GM19395 (cell line): Measurements from ENCODE around the gene DDIT4.
"Not testable (repeated sequence)": the region's sequence is repeated elsewhere in the genome, so short reads cannot be mapped to it uniquely, and the experiment has no call there.

Experiments
- ATAC-seq: cut with Tn5 transposase; IDR thresholded peaks from one replicate; pipeline ENCODE4 v1.9.1; 2021; ENCODE audit warnings: mild to moderate bottlenecking, moderate library complexity; ENCODE audit not compliant: unreplicated experiment

DDIT4 gene

DNA sequence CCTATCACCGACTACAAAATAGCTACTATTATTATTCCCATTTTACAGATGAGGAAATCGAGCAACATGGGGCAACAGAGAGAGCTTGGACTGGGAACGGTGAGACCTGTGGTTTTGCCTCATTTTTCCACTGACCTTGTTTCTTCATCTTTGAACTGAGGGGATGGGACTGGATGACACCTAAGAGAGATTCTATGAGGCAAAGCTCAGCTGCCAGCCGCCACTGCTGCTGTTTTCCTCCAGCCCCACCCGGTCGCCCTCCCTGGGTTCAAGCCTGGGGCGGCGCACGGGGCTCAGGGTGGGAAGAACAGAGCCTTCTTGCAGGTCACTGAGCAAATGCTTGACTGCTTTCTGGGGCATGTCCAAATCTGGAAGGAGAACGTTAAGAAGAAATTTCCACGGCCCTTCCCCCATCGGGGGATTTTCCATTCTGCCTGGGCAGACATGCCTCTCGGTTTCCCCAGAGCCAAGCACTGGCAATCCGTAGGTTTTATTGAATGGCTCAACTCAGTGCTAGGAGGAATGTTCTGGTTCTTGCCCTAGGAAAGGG, 12.3 kb downstream of the DDIT4 start:
- ATAC-seq, result no peak

DNA sequence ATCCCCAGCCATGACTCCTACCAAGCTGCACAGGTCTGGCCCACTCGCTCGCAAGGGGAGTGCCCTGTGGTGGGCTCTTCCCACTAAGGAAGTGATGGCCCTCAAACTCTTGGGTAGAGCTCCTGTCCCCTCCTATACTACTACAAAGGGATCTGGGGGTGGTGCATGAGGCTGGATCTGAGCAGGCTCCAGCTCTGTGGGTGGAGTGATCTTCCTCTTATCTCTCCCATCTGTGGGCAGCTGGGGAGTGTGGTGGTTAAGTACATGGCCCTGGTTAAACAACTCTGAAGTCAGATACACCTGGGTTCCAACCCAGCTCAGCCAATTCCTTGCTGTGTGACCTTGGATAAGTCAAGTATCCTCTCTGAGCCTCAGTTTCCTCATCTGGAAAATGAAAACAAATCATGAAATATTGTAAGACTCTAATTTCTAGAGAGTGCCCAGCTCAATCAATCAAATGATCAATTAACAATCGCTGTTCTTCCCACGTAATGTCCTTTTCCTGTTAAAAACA, 17.4 kb downstream of the DDIT4 start:
- ATAC-seq, result no peak

DNA sequence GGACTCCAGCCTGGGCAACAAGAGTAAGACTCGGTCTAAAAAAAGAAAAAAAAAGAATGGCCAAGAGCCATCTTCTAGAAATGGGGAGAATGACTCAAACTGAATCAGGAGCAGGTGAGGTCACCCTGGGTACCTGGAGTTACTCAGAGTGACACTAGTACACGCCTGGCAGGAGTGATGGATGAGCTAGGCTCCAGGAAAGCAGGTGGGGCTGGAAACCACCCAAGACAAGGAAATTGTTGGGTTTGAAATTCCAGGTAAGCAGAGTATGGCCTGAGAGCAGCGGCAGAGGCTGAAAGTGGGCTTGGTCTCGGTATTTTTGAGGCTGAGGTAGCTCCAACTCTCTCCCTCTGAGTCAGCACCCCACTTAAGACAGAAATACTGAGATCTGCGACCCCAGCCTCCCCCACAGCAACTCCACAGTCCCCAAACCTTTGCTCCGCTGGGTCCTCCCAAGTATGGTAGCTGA, 18.5 kb downstream of the DDIT4 start:
- ATAC-seq, result no peak

DNA sequence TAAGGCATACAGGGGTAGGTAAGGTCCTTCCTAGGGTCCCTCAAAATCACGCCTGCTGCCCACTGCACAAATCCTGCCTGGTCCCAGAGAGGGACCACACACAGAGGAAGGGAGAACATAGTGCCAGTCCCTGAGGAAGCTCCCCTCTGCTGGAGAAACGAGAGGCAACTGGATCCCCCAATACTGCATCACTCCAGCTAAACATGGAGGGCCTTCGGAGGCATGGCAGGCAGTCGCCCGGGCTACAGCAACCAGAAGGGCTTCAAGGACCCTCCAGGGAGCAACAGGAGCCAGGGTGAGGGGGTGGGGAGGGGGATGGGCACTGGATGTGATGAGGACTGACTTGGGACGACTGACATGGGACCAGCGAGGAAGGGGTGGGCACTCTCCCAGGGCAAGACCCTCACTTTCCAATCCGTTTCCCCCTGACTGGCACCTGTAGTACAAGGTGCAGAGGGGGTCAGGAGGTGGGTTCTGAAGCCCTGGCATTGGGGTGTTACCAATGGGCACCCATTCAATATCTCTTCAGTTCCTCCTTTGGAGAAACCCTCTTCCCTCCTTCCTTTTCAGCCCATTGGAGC, 21.7 kb downstream of the DDIT4 start:
- ATAC-seq, result no peak

DNA sequence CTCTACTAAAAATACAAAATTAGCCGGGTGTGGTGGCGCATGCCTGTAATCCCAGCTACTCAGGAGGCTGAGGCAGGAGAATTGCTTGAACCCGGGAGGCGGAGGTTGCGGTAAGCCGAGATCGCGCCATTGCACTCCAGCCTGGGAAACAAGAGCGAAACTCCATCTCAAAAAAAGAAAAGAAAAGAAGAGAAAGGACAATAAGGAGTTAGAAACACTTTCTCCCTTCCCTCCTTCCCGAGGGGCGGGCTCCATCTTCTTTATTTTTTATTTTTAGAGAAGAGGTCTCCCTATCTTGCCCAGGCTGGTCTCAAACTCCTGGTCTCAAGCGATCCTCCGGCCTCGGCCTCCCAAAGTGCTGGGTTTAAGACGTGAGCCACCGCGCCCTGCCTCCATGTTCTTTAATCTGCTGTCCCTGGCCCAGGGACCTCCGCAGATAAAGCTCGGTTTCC, 23.1 kb downstream of the DDIT4 start:
- ATAC-seq, result not testable (repeated sequence)

DNA sequence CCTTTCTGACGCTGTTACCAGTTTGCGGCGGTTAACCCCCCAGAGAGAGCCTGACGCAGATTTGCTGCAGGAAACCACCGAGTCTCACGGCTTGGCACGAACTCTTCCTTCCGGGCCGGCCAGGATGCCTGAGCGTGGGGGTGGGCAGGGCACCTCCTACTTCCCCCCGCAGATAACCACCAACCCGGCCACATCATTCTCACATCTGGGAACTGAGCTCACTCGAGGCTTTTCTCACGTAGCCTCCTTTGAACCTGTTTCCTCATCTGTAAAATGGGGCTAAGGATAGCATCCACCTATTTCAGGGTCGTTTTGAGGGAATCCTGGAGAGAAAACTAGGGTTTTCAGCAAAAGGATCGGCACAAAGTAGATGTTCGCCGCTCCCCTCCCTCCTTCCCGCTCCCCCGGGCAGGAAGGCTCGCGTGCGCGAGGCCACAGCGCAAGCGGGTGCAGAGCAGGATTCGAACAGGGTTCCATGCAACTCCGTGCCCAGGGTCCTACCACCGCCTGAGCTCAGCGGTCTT, 23.6 kb downstream of the DDIT4 start:
- ATAC-seq, result peak; percentile 59

DNA sequence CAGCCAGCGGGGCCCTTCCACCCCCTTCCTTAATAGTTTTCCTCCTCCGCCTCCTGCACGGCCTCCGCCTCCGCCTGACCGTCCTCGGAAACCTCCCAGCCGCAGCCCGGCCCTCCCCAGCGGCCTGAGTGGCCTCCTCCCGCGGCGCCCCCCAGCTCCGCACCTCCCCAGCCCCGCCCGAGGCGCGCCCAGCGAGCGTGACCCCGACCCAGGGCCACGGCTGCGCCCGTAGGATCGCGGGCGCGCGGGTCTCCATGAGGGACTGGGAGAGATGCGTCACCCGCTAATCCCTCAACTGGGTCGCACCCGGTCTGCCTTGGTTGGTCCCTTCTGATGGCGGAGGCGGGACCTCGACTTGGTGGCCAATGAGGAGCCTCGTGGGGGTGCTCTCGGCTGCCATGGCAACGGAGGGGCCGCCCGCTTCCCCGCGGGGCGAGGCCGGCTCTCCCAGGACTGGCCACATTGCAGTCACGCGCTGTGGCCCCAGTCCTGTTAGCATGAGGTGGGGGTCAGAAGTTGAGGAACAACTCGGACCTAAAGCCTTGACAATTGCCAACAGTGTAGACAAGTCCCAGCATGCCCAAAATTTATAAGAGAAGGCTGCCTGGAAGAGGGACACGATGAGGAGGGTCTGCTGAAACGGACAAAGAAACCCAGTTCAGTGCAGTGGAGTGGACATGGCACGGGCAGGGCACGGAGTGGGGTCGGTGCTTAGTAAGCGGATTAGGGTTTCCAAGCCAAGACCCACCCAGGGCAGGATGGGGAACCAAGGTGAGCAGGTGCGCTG, 24.3 kb downstream of the DDIT4 start:
- ATAC-seq, result peak; percentile 69

DNA sequence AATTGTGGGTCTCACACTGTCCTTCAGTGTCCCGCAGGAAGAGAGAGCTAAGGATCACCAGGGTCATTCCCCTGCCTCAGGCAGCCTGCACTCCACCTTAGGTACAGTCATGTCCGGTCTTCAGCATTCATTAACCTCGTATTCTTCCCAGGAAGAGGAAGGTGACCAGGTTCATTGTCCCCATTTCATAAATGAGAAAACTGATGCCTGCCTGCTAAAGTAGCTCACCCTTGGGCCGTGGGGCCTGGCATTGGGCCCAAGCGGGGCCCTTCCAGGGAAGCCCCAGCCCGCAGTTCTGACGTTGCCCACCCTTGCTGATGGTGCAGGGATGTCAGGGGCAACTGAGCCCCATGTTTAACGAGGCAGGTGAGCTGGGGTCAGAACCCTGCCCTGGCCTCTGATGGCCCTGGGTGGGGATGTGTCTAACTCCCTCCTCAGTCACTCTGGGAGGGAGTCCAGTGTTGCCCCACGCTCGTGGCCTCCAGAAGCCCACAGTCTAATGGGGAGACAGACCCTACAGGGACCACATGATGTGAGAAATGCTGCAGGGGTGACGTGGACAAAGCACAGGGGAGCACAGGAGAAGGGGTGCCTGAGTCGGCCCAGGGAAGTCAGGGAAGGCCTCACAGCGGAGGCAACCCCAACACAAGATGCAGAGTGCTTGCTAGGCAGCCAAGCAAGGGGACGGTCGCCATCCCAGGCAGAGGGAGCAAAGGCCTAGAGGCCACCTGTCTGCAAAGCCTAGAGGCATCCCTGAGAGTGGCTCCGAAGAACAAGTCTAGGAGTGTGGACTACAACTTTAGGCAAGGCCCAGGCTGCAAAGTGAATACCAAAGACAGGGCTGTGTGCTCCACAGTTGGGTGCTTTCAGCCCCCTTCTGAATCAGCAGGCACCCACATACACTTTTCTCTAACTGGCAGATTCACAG, 25.1 kb downstream of the DDIT4 start:
- no peak for ATAC-seq

DNA sequence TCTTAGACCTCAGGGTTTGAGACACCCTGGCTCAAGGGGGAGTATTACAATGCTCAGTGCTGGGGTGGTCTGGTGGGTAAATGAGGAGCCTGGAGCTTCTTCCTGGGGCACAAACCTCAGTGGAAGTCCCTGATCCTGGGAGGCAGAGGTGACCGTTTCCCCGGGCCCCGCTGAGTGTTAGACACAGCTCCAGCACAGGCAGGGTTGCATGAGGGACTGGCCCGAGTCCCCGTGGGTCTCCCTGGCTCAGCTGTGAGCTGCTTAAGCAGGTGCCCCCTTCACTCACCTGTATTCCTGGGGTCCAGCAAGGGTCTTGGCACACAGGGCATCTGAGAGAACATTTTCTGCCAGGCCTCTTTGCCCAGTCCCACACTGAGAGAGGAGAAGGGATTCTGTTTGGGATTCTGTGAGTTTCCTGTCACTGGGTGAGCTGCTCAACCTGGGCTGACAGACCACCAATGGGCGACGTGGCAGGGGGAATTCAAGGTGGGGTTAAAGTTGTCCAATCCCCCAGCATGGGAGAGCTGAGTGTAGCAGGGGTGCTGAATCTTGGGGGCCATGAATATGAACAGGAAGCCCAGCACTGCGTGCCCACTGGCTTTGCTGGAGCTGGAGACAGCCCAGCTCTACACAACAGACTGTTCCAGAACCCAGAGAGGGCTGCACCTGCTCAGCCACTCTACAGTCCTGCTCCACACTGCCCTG, 29.9 kb downstream of the DDIT4 start:
- ATAC-seq, result no peak

DNA sequence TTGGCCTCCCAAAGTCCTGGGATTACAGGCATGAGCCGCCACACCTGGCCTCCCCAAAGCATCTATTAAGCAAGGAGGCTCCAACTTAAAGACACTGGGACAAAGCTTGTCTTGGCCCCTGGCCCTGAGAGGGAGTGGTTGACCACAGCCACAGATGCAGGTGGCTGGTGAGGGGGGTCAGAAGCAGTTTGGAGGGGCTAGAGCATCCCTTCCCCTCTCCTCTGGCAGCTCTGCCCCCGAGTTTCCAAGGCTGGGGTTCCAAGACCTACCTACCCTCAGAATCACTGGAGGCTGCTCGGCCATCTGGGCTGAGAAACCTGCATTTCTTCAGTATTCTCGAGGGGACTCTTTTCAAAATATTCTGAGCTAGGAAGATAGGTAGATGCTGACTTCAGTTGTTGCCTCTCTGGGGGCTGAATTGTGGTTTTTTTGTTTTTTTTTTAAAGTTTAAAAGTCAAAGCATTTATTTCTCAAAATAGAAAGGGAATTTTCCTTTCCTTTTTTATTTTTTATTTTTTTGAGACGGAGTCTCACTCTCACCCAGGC, 32.6 kb downstream of the DDIT4 start:
- ATAC-seq, result no peak

DNA sequence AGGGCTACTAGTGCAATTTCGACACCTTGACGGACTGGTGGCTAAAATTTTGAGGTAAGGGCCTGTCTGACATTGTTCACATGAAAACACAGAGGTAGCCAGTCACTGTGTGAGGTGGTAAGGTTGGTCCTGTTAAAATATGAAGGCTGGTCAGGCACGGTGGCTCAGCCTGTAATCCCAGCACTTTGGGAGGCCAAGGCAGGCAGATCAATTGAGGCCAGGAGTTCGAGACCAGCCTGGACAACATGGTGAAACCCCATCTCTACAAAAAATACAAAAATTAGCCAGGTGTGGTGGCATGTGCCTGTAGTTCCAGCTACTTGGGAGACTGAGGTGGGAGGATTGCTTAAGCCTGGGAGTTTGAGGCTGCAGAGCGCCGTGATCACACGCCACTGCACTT, 34.0 kb downstream of the DDIT4 start:
- not testable (repeated sequence) for ATAC-seq

DNA sequence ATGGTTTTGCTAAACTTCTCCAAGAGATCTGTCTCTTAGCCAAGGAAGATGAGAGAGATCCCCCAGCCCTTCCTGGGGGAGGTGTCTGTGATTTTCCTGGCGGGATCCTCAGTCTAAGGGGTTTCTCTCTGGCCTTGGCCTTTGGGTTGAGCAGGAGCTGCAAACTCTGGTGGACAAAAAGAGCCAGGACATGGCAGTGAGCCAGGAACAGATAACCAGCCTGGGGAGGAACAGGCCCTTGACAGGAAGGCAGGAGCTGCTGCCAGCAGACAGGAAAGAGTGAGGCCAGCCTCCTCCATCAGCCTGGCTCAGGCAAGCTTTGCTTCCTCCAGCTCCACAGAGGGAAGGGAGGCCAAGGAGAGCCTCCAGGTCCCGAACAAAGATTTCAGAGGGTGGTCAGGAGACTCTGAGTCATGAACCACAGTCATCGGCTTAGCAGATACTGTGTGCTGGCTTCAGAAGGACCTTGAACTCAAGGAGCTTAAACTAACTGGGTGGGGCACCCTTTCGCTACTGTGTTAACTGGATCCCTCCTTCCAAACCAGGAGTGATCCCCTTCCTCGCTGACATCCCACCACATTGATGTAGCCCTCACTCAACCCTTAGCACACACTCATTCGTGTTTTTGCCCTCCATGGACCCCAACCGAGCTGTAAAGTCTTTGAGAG, 34.7 kb downstream of the DDIT4 start:
- no peak for ATAC-seq

DNA sequence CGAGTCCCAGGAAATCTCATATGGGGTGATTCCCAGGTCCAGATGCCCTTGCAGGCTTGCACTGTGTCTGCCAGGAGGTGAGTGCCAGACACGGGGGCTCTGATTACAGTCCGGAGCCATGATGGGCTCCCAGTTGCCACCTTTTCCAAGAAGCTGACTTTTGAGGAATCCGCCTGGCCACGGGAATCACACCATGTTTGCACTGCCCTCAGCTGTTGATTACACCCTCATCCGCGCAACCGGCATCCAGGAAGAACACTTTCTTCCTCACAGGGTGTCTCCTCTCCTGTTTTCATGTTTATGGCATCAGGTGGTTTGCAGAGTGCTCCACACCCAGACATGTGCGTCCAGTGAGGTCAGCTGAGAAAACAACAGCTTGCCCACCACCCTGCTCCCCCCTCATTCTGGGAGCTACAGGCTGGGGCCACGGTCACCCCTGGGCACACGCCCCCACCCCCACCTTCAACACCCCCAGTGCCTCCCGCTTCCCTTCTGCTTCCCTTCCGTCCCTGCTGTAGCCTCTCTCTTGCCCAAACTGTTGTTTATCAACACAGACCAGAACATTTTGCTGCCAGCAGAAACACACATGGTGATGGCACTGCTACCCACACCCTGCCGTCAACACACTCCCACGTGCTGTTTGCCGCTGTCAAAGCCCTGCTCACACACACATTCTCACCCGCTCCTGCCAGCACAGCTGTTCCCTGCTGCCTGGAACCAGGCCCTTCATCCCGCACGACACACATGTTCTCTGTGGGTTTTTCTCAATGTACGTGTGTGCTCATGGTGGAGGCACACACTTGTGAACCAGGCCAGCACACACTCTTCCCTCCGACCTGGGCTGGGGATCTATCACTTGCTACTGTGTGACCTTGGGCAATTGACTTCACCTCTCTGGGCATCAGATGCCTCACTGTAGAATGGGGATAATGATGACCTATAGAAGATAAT, 35.8 kb downstream of the DDIT4 start:
- ATAC-seq, result no peak

DNA sequence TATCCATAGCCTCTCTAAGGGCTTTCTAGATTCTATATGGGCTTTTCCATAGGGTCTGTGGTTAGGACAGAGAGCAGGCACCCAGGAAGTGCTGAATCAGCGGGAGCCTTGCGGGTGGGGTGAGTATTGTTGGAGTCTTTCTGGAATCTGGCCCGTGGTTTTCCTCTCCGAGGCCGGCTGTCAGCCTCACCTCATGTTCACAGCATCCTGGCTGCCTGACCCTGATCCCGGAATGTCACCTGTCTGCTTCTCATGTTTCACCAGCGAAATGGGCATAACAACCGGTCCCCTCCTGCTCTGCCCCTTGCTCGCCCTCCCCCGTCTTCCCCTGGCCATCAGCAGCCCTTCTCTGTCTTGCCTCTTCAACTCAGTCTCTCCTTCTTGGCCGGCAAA, 36.5 kb downstream of the DDIT4 start:
- ATAC-seq, result no peak

DNA sequence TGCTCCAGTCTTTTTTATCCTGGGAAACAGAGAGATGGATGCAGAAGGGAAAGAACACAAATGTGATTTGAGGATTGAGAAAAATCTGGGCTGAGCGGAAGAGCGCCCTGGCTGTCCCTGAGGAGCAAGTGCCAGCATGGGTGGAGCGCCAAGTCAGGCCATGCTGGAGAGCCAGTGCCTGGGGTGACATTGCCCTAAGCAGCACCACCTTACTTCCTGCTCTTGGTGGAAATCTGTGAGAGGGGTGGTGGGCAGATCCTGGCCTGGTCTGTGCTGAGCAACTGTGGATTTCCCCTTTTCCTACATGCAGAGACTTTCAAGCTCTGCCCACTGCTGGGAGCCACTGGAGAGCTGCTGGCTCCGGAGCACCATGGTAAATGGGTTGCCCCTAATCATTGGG, 36.9 kb downstream of the DDIT4 start:
- no peak for ATAC-seq

DNA sequence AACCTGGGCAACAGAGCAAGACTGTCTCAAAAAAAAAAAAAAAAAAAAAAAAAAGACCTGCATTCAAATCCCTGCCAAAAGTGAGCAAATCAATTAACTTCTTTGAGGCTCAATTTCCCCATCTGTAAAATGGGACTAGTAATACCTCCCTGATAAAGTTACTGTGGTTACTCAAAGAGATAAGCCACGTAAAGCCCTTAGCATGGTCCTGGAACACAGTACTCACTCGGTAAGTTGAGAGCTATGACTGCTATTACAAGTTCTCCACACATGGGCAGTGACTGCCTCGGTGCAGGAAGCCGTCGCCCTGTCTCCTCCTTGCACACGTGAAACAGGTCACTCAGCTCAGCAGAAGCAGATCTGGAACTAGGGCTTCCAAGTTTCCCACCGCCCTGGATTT, 37.9 kb downstream of the DDIT4 start:
- ATAC-seq, result no peak

DNA sequence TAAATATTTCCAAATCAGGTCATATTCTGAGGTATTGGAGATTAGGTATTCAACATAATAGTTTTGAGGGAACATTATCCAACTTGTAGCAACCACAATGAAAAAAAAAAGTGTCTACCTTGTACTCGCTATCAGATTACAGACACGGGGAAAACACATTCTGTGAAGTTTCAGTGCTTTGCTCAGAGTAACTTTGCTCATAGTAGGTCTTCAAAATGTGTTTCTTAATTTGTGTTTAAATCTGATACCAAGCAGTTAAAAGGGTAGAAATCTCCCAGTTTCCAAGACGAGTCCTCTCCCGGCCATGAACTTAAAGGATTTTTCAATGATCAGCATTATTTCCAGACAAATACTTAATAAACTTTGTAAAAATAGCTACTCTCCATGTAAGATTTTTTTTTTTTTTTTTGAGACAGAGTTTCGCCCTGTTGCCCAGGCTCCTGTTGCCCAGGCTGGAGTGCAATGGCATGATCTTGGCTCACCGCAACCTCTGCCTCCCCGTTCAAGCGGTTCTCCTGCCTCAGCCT, 39.2 kb downstream of the DDIT4 start:
- ATAC-seq, result no peak

DNA sequence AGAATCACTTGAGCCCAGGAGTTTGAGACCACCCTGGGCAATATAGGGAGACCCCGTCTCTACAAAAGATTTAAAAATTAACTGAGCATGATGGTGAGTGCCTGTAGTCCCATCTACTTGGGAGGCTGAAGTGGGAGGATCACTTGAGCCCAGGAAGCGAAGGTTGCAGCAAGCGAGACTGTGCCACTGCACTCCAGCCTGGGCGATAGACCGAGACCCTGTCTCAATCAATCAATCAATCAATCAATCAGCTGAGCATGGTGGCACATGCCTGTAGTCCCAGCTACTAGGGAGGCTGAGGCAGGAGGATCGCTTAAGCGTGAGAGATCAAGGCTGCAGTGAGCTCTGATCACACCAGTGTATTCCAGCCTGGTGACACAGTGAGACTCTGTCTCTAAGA, 40.5 kb downstream of the DDIT4 start:
- ATAC-seq, result no peak
